Measurements from ENCODE around the gene SSX1. TPM values are rescaled to one million over a fixed set of nuclear protein-coding genes. Genes with fewer than 3 reads are reported as not detected.
"Not testable (repeated sequence)": the region's sequence is repeated elsewhere in the genome, so short reads cannot be mapped to it uniquely, and the experiment has no call there.

Gene SSX1, protein sequence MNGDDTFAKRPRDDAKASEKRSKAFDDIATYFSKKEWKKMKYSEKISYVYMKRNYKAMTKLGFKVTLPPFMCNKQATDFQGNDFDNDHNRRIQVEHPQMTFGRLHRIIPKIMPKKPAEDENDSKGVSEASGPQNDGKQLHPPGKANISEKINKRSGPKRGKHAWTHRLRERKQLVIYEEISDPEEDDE
- polyA plus RNA-seq (2013, experiment 1 of 2; ENCODE audit: insufficient read length) = not detected
- polyA plus RNA-seq (2013, experiment 2 of 2; ENCODE audit: insufficient read length) = not detected

DNA sequence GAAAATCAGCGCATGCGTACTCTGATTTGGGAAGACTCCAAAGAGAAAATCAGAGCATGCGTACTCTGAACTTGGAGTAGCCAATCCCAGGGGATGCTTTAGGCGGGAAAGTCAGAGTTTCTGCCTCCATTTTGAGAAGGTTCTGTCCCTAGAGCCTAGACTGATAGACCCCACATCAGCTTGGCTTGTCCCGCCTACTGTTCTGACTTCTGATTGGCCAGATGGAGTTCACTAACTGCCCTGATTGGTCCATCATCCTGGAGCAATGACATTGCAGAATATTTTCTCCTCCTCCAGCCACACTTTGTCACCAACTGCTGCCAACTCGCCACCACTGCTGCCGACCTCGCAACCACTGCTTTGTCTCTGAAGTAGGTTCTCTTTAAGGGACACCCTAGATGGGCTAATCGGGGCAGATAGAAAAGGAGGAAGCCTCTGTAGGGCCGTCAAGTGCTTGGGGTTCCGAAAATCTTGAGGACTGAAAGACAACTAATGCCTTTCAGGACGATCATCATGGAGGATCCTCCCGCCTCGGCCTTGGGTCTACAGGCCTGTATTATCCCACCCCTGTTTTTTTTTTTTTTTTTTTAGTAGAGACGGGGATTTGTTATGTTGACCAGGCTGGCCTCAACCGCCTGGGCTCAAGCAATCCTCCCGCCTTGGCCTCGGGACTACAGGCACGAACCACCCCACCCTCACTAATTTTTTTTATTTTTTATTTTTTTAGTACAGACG lies at the start of gene SSX1:
Gene SSX1, plus strand, starts transcription at position 331 of the 735 bp plus-strand sequence. CDS start 1,850 bp downstream, outside the sequence.
- DNase-seq = not testable (repeated sequence)

DNA sequence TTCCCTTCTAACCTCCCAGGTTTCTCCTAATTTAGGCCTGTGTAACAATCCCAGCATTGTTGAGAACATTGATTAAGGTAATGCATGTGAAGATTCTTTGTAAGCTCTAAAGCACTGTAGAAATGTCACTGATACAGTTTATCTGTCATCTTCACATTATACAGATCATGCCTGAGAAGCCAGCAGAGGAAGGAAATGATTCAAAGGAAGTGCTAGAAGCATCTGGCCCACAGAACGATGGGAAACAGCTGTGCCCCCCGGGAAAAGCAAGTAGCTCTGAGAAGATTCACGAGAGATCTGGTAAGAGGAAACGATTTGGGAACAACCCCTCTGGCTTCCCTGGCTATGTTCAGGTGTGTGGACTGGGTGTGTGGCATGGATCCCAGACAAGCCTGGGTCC lies 40.9 kb upstream of the SSX1 start:
- not testable (repeated sequence) for DNase-seq

DNA sequence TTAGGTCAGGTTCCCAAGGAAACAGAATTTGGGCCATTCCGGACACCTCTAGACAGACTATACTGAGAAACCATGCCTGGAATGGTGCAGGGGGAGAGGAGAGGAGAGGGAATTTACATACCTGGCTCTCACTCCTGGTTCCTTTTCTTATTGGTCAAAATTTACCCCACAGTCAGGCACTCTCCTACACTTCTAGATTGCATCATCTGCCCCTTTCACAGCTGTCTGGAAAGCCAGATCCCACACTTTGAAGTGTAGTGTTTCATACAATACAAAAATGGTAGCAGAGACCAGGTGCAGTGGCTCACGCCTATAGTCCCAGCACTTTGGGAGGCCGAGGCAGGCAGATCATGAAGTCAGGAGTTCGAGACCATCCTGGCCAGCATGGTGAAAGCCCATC lies 31.0 kb upstream of the SSX1 start:
- DNase-seq = not testable (repeated sequence)

DNA sequence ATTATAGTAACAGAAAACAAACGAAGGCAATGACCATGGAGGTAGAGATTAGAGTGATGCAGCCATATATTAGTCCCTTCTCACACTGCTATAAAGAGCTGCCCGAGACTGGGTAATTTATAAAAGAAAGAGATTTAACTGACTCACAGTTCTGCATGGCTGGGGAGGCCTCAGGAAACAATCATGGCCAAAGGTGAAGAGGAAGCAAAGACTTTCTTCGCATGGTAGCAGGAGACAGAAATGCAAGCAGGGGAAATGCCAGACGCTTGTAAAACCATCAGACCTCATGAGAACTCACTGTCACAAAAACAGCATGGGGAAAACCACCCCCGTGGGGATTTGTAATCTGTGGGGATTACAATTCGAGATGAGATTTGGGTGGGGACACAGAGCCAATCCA lies 2.2 kb upstream of the SSX1 start:
- not testable (repeated sequence) for DNase-seq

DNA sequence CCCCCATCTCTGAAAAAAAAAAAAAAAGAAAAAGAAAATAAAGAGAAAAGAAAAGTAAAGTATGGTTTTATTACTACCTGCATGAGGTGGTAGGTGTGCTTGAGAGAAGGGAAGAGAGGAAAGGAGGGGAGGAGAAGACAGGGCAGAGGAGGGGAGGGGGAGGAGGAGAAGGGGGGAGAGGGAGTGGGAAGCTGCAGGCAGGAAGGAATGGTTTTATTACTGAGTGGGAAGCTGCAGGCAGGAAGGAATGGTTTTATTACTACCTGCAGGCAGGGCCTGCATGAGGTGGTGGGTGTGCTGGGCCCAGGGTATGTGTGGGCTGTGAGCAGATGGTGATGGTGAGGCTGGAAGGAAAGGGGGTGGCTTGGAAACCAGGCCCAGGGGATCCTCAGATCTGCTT lies 19.2 kb downstream of the SSX1 start:
- DNase-seq = not testable (repeated sequence)

DNA sequence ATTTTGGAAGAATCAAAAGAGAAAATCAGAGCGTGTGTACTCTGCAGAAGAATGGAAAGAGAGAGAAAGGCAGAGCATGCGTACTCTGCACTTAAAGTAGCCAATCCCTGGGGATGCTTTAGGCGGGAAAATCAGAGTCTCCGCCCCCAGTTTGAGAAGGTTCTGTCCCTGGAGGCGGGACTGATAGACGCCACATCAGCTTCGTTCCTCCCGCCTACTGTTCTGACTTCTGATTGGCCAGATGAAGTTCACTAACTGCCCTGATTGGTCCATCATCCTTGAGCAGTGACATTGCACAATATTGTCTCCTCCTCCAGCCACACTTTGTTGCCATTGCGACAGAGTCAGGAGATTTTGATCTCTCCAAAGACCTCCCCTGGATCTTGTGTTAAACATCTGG lies 23.8 kb downstream of the SSX1 start:
- peak; percentile 0 for DNase-seq

DNA sequence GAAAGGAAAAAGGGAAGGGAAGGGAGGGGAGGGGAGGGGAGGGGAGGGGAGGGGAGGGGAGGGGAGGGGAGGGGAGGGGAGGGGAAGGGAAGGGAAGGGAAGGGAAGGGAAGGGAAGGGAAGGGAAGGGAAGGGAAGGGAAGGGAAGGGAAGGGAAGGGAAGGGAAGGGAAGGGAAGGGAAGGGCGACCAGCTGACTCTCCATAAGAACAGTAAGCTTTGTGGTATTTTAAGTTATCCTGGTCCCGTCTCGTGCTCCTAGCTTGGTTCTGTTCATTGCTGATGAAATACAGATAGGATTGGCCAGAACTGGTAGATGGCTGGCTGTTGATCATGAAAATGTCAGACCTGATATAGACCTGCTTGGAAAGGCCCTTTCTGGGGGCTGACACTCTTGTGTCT lies 25.5 kb downstream of the SSX1 start:
- not testable (repeated sequence) for DNase-seq

DNA sequence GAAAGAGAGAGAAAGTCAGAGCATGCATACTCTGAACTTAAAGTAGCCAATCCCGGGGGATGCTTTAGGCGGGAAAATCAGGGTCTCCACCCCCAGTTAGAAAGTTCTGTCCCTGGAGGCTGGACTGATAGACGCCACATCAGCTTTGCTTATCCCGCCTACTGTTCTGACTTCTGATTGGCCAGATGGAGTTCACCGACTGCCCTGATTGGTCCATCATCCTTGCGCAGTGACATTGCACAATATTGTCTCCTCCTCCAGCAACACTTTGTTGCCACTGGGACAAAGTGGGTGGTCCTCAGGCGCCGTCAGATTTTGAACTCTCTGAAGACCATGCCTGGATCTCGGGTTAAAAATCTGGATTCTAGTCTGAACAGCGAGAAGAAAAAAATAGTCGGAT lies 51.0 kb downstream of the SSX1 start:
- no peak for DNase-seq

DNA sequence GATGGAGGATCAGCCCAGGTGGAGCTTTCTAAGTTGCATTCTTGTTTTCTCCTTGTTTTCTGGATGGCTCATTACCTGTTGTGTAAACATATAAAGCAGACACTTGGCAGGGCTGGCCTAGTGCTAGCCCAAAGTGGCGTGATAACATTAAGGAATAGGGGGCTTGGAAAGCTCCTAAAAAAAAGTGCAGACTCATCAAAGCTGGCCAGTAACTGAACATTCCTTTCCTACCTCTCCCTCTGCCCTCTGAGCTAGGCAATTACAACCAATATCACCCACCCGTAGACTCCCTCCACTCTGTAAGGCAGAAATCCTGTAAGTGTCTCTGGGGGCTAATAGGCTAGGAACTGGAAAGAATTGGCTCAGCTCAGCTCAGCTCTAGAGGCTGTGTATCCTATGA lies 58.8 kb downstream of the SSX1 start:
- DNase-seq = not testable (repeated sequence)
